HG03432 (cell line): Measurements from ENCODE around the gene RHCG.

Experiments
- ATAC-seq: cut with Tn5 transposase; IDR thresholded peaks from one replicate; pipeline ENCODE4 v1.9.1; 2021; ENCODE audit warnings: mild to moderate bottlenecking, moderate library complexity; ENCODE audit not compliant: unreplicated experiment

RHCG gene

DNA sequence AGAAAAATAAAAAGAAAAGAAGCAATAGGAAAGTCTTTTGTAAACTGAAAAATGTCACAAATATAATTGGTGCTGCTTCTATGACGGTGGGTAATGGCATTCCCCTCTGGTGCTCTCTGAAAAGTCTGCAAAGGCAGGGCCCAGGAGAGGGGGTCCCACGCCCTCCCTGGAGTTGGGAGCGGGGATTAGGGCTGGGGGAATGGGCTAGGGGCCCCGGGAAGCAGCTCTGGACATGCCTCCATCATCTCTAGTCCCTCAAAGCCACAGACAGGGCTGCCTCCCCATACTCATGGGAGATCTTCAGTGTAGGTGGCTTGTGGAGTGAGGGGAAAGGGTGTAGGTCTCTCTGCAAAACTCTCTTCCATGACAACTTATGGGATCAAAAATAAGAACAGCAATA is 7.8 kb upstream of the RHCG start:
- no peak for ATAC-seq

GRCh38 chr15:89502867-89503595 is 6.6 kb upstream of the RHCG start:
- no peak for ATAC-seq

DNA sequence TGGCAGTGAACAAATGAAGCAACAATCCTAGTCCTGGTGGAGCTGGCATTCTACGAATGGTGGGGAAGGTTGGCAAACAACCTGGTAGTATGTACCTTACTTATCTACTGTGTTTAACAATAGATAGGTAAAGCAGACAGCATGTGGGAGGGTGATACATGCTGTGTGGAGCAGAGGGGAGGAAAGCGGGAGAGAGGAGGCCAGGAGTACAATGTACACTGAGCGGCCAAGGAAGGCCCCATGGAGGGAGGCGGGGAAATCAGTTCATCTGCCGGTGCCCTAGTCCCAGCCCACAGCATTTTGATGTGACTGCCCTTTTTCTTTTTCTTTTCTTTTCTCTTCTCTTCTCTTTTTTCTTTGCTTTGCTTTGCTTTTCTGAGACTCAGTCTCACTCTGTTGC is 5.3 kb upstream of the RHCG start:
- ATAC-seq, result no peak

- ATAC-seq, result no peak
These were observed 4.3 kb upstream of the RHCG start for GRCh38 chr15:89500397-89501270.

DNA sequence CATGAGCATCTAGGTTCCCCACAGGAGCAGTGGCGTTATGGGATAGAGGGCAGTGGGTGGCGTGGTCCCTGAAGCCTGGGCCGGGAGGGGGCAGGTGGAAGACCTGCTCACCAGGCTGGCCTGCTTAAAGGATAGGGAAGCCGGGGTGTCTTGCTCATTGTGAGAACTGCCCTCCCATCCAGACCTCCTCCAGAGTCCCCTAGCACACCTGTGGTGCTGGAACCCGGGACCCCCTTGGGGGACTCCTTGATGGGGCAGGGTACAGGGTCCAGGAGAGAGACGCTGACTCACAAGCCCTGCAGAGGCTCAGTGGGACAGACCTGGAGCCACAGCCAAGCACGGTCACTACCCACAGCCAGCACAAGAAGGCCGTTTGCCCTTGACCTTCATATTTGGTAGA is 2.8 kb upstream of the RHCG start:
- no peak for ATAC-seq

GRCh38 chr15:89498574-89498906 is 2.2 kb upstream of the RHCG start:
- no peak for ATAC-seq

- no peak for ATAC-seq
These were observed 848 bp upstream of the RHCG start for GRCh38 chr15:89497231-89497630.

GRCh38 chr15:89495638-89496145 is 691 bp downstream of the RHCG start:
- no peak for ATAC-seq

DNA sequence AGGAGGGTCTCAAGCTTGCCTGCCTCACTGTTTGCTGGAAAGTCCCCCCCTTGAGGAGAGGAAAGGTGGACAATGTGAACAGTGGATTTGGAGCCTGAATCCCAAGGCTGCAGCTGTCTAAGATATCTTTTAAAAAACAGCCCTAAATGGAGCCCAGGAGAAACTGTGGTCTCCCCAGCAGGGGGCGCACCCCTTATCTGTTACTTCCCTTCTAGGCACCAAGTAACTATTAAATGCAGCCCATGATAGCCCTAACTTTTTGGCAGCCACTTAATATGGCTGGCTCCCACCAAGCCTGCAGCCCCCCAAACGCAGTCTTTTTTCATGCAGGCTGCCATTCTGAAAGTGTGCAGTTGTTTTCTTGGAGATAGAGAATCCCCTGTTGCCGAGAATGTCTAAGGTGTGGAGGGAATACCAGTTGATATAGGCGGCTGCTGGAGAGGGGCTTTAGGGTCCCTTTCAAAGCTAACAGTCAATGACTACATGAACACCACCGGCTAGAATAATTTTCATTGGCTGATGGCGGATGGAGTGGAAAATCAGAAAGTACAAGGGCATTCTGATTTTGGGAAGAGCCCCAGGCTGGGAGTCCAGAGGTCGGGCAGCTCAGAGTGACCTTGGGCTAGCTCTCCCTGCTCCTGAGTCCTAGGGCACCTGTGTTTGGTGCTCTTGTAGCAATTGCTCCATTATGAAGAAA is 1.3 kb downstream of the RHCG start:
- no peak for ATAC-seq

DNA sequence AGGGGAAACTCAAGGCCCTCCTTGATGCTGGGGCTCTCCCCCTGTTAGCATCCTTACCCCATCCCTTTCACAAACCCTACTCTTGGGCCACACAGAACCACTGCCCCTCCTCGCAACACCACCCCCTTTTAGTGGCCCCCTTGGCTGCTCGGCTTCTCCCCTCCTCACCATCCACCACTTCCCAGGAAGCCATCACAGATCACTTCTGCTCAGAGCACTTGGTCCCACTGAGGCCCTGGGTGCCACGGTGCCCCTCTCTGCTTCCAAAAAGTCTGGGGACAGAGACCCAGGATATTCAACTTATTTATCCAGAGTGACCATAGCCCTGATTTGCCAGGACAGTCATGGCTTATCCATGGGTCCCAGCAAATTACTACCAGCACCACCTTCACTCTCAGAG is 2.4 kb downstream of the RHCG start:
- no peak for ATAC-seq

DNA sequence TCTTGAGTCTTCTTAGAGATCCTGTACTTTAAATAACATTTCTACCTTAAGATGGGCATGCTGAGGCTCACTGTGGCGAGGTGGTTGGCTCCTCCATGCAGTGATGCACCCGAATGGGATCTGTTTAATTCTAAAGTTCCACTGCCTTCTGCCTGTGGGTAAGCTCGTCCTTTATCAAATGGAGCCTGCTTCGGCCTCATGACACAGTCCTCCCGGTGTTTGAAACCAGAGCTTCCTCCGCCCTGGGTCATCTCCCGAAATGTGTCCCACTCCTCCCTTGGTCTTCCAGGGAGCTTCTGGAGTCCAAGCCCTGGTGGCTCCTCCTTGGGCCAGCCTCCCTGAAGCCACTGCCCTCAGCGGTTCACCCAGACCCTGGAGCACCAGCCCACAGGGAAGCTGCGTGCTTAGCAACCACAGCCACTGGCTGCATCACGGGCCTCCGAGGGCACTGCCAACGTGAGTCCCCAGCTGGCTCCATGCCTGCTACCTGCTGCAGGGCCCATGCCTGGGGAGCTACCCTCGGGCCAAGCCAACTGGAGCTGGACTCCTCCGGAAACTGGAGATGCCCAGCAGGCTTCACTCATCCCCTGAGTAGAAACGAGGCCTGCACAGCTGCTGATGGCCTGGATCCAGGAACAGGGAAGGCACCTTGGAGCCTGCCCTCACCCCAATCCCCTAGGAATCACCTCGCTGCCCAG is 3.3 kb downstream of the RHCG start:
- no peak for ATAC-seq

DNA sequence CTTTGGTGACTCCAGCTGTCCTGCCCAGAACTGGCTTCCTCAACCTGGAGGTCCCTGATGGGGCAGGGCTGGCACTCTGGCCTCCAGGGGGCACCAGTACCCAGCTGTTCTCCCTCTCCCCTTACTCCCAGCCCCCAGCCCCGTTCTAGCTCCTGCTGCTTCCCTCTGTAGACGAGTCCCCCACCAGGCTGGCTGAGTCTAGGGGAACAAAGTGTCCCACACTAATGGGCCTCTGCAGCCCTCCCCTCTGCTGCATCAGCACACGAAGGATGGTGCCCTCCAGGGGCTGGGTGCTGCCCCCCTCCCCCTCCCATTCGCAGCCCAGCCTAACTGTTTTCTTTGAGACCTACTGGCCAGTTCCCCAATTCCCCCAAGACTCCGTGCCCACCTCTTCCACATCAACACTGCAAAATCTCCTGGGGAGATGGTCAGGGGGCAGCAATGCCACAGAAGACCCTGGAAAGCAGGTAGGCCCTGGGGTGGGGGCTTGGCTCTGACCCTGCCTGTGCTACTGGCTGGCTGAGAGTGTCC is 4.2 kb downstream of the RHCG start:
- ATAC-seq, result no peak

- no peak for ATAC-seq
These were observed 5.5 kb downstream of the RHCG start for GRCh38 chr15:89490814-89491315.

- ATAC-seq, result no peak
These were observed 6.1 kb downstream of the RHCG start for GRCh38 chr15:89490081-89490813.

GRCh38 chr15:89489376-89489775 is 7.0 kb downstream of the RHCG start:
- no peak for ATAC-seq

DNA sequence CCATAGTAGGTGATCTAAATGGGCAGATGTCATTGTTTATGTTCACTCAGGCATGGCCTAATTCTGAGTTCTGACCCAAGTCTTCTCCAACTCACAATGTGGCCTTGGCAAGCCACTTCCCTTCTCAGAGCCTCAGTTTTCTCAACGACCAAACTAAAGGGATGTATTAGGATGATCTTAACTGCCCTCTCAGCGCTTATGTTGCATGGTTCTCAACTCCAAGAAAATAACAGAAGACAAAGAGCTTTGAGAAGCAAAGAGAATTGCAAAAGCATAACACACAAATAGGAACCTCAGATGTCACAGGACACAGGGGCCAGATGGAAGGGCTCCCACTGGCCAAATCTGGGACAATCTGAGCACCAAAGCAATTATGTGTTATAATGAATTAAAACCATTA is 8.6 kb downstream of the RHCG start:
- no peak for ATAC-seq

DNA sequence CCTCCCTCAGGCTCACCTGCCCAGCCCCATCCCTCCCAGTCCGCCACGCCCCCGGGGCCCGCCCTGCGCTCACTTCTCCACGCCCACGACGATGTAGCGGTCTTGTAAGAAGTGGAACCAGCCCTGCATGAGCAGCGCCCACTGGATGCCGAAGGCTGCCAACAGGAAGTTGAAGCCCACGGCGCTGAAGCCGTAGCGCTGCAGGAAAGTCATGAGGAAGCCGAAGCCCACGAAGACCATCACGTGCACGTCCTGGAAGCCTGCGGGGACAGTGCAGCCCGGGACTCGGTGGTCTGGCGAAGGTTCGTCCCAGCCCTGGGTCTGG is 9.7 kb downstream of the RHCG start:
- ATAC-seq, result no peak

GRCh38 chr15:89483079-89483478 is 13.3 kb downstream of the RHCG start:
- ATAC-seq, result no peak

DNA sequence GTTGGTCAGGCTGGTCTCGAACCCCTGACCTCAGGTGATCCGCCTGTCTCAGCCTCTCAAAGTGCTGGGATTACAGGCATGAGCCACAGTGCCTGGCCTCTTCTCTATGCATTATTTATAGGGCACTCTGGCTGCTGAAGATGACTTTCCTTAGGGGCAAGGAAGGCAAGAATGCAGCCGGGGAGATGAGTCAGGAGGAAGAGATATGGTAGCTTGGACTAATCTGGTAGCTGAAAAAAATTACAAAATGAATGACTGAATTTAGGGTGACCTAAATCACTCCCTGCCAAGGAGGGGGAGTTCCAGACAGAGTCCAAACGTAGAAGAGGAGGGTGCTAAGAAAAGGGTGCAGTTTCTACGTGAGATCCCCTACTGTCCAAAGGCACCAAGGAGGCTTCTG is 14.2 kb downstream of the RHCG start:
- ATAC-seq, result no peak

GRCh38 chr15:89480505-89480904 is 15.9 kb downstream of the RHCG start:
- no peak for ATAC-seq
